Activated T-cell treated with anti-CD3 and anti-CD28 coated beads for 4 hours (primary cell): Measurements from ENCODE around the gene VPS37C.
"Not testable (repeated sequence)": the region's sequence is repeated elsewhere in the genome, so short reads cannot be mapped to it uniquely, and the experiment has no call there.

Source experiments
- DNase-seq: peaks from one replicate; pipeline ENCODE4 v3.0.0-alpha.2; 2020

VPS37C gene

DNA sequence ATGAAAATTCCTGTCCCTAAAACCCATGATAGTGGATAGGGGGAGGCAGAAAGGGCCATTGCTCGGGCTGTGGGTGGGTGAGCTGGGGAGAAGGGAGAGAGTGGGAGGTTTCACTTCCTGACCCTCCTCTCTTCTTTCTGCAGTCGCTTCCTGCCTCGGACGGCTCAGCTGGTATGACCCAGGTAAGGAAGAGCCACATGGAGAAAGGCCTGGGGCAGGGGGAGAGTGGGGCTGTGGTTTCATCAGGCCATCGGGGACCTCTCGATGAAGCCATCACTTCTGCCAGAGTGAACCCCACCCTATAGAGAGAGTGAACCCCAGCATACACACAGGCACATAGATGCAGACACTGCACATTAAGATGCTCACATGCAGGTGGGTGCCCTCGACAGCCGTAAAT, 46.3 kb downstream of the VPS37C start:
- no peak for DNase-seq

DNA sequence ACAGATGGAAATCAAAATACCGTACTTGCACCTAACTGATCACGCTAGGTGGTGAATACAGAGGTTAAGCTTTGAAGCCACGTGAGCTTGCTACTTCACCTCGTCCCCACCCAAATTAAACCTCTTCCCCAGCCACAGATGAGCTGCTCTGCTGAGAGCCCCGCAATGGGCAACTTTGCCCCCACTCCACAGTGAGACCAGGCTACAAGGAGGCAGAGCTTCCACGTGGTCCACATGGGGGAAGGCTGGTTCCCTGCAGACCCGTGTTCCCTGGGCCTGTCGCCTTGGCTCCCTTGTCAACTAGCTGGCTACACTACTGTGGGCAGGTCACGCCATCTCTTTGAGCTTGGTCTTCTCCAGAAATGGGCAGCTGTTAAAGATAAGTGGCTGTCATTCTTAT, 48.0 kb downstream of the VPS37C start:
- no peak for DNase-seq

DNA sequence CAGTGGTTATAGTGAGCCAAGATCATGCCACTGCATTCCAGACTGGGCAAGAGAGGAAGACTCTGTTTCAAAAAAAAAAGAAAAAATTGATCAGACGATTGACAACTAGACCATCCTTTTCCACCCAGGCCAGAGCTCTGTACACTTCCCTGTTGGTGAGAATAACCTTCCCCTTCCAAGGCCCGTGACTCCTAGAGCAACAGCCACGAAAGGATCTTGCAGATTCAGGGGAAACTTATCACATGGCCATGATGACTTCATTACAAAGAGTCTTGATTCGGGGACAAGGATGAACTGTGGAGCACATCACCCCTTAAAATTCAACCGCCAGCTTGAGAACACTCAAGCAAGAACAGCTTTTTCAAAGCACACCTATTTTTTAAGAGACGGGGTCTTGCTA, 48.7 kb downstream of the VPS37C start:
- no peak for DNase-seq

DNA sequence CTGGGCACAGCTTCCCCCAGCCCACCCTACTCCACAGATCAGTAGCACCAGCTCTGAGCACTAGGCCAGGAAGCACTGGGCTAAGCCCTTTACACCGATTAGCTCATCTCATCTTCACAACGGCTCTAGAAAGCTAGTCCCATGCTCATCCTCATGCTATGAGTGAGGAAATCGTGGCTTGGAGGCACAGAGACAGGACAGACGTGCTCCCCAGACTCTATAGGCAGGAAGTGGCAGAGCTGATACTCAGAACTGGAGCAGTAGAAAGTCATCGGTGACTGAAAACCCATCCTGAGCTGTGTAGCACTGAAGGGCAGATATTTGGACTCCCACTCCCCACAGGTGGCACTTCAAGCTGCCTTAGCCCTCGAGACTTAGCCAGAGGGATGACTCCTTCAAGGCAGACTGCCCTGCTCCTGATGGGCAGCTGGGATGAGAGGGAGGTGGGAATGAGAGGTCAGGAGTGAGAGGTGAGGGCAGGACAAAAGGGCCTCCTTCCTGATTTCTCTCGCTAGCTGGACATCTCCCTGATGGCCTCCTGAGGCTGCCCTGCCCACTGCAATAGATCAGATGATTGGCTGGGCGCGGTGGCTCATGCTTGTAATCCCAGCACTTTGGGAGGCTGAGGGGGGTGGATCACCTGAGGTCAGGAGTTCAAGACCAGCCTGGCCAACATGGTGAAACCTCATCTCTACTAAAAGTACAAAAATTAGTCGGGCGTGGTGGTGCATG, 49.3 kb downstream of the VPS37C start:
- DNase-seq = no peak

DNA sequence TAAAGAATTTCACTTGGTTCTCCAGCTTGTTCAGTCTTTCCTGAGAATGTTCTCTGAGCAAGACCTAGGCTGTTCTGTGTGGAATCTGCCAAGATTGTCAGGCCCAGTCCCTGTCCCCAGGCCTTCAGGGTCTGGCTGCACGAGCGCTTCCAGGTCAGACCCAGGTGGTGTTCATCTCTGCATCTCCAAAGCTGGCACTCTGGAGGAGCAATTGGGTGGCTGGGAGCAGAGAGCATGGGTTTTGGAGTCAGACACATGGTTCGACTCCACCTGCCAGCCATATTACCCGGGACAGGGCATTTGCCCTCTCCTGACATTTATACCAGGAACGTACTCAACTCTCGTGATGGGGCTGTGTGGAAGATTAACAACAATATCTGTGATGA, 50.2 kb downstream of the VPS37C start:
- DNase-seq = no peak

DNA sequence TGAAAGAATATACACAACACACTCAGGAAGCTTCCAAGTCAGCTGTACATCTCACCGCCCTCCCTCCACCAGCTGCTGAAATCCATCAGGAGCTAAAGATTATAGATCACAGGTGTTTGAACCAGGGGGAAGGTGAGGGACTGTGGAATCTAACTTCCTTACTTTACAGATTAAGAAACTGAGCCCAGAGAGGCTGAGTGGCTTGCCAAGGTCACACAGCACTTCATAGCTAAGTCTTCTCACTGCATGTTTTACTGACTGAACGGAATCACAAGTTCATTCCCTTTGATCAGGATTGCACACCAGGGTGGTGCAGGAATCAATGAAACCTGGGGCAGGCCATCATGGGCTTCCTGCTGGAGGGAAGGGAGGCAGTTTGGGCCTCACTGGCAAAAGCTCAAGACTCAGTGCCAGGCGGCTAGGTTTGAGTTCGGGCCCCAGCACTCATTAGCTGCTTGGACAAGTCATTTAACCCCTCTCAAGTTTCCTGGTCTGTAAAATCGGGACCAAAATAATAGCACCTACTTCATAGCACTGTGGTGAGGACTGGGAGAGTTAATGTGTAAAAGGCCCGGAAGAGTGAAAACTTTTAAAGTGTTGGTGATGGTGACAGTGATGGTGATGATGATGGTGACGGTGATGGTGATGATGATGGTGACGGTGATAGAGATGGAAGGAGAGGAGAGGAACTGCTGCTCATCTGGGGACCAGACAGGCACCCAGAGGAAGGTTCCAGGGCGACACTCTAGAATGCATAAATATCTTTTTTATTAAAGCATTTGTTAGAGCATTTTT, 50.8 kb downstream of the VPS37C start:
- DNase-seq = no peak

DNA sequence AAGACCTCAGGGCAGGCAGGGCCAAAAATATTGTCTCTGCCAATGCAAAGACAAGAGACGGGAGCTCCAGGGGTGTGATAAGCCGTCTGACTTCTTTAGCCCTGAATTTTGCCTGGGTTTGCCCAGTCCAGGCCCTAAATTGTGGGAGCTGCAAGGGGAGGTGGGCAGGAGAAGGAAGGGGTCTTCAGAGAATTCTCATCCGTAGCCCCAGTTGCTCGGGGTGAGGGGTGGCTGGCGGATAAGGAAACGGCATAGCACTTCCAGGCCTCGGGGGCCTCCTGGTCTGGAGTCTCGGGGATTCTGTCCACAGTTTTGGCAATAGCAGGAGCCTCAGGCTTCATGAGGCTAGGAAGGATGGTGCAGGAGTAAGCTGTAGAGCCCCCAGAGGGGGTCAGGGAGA, 51.6 kb downstream of the VPS37C start:
- DNase-seq = no peak

DNA sequence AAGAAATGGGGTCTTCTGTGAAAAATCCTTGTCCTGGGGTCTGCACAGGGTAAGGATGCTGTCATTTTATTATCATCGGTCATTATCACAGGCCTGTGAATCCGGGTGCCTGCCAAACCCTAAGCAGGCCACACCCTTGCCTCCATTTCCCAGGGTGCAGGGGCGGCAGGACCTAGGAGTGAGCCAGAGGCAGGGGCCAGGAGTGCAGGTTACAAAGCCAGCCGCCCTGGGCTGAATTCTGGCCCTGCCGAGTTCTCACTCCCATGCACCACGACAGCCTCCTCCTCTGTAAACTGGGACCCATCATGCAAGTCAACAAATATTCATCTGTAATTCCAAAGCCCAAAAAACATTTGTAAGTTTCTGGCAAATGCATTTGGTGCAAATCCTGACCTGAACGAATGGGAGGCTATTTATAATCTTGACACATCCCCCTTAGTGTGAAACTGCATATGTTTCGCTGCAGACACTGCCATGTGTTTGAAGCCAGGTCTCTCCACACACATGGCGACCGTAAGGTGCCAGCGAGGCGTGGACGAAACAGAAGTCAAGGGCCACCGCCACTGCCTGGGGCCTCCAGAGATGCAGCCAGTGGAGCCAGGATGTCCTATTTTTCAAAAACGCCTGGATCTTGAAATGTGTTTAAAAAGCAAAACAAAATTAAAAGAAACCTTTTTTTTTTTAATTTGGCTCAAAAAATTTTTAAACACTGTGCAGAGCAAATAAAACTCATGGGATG, 52.2 kb downstream of the VPS37C start:
- DNase-seq = no peak

DNA sequence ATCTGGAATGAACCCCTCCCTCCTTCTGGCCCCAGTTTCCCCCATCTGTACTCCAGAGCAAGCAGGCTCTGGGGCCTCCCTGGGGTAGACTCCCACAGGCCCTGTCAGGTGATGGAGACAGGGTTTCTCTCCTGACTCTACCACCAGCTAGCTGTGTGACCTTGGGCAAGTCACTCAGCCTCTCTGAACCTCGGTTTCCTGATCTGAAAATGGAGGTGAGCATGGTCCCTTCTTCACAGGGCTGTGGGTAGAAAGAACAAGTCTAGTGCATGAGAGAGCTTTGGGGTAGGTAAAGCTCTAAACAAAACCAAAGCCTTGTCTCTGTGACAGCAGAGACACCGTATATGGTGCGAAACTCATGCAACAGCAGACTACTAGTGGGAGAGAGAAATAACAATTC, 53.3 kb downstream of the VPS37C start:
- DNase-seq = no peak

DNA sequence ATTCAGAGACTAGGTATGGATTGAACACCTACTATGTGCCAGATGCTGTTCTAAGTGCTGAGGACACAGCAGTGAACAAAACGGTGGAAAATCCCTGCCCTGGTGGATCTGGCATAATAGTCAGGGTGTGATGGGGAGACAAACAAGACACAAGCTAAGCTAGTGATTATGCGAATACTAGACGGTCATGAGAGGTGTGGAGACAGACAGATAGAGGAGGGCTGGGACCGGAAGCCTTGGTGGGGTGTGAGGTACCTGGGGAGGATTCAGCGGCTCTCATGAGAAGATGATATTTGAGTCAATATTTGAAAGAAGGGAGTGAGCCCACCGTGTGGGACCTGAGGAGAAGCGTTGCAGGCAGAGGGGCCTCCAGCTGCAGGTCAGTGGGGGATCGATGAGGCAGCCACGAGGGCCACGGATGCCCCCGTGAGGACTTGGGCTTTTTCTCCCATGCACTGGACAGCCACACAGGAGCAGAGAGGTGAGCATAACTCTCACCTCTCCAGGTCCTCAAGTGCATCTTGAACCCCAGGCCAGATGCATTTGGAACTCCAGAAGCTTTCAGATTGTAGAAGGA, 54.2 kb downstream of the VPS37C start:
- no peak for DNase-seq

DNA sequence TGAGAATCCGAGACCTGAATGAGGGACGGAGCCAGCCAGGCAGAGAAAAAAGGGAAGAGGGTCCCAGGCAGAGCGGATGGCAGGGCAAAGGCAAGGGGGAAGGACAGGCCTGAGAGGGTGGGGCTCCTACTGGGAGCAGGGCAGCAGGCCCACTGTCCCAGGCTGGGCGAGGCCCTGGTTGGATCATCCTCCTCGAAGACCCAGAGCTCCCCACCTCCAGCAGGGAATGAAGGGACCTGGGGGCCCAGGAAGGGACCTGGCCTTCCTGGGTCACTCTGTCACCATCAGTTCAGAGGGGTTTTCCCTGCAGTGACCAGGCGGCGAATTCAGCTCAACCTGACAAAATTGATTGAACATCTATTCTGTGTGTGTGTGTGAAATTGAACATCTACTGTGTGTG, 54.9 kb downstream of the VPS37C start:
- no peak for DNase-seq

DNA sequence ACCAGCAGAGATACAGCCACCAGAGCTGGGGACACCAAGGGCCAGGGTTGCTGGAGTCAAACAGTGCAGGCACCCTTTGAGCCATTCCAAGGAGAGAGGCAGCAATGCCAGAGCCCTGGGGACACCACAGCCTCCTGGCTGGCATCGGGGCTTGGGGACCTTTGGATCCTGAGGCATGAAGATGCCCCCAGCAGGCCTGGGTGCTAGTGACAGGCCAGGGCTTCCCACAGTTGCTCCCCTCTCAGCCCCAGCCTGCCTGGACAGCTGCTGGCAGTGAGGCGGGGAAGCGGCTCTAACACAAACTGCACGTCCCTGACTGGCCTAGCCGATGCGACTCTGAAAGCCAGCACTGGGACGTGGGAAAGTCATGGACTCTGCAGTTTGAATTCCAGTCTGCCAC, 56.3 kb downstream of the VPS37C start:
- DNase-seq = no peak

DNA sequence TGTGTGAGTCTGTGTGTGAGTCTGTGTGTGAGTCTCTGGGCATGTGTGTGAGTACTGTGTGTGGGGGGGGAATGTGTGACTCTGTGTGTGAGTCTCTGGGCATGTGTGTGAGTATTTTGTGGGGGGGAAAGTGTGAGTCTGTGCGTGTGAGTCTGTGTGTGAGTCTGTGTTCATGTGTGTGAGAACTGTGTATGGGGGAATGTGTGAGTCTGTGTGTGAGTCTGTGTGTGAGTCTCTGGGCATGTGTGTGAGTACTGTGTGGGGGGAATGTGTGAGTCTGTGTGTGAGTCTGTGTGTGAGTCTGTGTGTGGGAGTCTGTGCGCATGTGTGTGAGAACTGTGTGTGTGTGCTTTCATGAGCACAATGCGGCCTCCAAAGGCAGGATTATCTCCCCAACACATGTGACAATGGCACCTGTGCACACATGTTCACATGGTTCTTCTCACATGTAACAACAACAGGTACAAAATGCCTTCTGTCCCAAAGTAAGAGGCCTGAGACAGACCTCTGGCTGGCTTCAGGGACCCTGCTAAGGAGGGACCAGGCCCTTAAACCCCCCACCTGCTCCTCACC, 57.3 kb downstream of the VPS37C start:
- DNase-seq = no peak

DNA sequence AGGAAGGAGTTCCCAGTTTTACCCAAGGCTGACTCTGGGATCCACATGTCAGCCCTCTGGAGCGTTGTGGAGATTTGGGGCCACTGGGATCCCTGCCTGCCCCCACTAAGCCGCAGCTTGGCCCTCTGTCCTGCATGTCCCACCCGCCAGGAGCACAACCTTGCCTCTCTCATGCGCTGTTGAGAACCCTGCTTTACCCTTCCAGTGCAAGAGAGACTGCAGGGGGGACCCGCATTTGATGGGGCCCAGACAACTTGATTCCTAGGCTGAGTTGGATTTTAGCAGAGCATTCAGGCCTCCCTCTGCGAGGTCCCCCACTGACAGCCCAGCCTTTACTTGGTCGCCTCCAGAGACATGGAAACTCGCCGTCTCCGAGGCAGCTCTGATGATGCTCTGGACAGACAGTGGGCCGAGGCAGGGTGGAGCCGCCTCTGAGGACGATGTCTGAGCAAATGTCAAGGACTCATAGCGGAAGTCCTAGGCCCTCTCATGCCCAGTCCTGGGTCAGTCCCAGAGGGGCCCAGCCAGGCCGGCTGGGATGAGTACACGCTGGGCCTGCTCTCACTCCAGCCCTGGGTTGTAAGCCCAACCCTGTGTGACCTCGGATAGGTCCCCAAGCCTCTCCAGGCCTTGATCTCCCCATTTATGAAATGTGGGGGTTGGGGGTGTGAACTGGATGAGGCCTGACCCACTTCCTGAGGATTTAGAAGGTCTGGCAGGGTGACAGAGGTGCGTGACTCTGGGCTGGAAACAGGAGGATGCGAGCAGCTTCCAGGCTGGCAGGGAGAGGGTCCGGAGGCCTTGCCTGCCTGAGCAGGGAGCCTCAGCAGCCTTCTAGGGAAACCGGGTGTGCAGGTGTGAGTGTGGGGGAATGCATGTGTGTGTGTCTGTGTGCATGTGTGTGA, 58.3 kb downstream of the VPS37C start:
- no peak for DNase-seq

DNA sequence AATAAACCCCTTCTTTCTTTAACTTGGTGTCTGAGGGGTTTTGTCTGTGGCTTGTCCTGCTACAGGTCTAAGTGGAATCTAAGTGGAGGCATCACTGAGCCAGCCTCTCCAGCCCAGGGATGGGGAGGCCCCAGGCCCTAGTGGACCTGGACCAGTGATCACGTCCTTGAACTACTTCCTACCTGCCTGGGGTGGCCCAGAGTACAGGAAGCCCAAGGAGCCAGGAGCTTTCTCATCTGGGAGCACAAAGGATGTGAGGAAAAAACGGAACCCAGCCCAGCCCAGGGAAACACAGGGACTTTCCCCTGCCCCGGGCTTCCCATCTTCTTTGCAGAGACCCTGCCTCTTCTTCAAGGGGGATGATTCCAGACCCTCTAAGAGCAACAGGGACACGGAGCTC, 62.4 kb downstream of the VPS37C start:
- DNase-seq = no peak

DNA sequence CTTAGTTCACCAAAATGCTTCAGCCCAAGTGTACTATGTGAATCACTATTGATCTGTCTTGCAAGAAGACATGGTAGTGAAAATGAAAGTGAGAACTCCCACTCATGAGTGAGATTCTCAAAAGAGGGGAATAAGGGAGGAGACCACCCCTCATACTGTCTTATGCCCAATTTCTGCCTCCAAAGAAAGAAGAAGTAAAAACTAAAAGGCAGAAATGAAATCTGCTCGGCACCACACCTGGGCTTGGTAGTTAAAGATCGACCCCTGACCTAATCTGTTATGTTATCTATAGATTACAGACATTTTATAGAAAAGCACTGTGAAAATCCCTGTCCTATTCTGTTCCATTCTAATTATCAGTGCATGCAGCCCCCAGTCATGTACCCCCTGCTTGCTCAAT, 63.0 kb downstream of the VPS37C start:
- DNase-seq = not testable (repeated sequence)

DNA sequence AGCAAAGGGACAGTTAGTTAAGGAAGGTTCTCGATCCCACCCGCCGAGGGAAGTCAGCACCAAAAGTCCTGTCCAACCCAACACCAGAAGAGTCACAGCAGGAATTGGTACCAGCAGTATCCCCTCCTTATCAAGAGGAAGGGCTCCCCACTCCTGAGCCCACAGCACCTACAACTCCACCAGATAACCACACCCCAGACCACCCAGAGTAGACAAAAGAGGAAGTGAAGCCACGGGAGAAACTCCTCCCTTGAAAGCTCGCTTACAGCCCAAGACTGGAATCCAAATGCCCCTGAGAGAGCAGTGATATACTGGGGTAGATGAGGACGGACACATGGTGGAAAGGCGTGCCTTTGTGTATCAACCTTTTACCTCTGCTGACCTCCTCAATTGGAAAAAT, 66.2 kb downstream of the VPS37C start:
- DNase-seq = no peak

DNA sequence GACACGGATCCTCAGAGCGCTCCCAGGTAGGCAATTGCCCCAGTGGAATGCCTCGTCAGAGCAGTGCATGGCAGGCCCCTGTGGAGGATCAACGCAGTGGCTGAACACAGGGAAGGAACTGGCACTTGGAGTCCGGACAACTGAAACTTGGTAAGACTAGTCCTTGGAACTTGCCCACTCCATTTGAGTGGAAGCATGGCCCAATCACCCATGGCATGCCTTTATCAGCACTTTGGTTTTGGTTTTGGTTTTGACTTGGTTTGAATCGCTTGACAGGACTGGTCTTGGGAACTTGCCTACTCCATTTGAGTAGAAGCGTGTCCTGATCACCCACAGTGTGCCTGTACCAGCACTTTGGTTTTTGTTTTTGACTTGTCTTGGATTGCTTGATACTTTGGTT, 67.1 kb downstream of the VPS37C start:
- DNase-seq = not testable (repeated sequence)

DNA sequence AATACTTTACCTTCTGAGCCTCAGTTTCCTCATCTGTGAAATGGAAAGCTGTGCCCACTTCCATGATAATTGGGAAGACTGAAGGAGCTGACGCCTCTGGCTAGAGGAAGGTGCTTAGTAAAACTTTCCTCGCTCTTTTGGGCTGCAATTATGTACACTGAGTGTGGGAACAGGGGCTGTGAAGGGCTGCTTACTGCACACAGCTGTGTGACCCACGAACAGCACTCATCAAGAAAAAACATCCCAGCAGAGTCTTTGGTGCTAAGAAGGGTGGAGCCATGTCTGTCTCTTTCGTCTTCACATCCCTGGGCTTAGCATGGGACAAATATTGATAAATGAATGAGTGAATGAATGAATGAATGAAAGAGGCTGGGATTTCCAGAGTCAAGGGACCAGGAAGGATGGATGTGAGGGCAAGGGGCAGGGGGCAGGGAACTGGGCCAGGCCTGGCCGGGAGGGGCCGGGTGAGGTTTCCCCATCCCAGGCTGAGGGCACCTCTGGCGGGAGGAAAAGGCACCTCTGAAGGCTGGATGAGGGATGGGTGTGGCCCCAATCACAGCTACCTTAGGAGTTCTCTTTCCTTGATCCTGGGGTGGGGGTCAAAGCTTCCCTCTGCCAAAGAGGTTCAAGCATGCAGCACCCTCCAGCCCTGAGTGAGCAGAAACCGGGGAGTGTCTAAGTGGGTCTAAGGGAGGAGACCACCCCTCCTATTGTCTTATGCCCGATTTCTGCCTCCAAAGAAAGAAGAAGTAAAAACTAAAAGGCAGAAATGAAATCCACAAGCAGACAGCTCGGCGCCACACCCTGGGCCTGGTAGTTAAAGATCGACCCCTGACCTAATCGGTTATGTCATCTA, 68.1 kb downstream of the VPS37C start:
- no peak for DNase-seq

DNA sequence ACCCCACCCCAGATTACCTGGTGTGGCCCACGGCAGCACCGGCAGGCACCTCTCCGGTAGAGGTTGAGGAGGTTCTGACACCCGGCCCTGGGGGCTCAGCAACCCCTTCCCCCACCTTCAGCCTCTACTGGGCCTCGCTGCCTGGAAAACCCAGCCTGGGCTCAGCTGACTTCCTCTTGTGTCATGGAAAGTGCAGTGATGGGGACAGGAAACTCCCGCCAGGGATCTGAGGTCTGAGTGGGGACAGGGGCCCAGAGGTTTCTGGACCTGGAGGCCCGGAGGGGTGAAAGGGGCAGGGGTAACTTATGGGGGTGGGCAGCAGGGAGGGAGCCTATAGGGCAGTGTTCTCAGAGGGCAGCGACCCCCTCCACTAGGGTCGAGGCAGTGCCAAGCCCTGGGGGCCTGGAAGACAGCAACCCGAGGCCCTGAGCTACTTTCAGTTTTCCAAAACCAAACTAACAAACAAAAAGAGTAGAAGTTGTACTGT, 68.9 kb downstream of the VPS37C start:
- no peak for DNase-seq
